Thymus (tissue), 11 donors: ENCODE results near the gene EXOC4. TPM values are rescaled to one million over a fixed set of nuclear protein-coding genes. Genes with fewer than 3 reads are reported as not detected.

Experiments used
- DNase-seq, 9 donors: peaks; one replicate each; pipeline ENCODE4 v3.0.0-alpha.2; 2013; ENCODE audit warnings: low spot score in 9 of 9, low read depth in 6 of 9, missing footprints in 1 of 9
- H3K27ac ChIP-seq, 2 donors: one replicate each; pipeline ENCODE4 v1.5.1; 2013; ENCODE audit warnings: control low read depth in 1 of 2, low read depth in 1 of 2, low read length in 1 of 2, mild to moderate bottlenecking in 1 of 2, moderate library complexity in 1 of 2
- H3K27me3 ChIP-seq, 2 donors: one replicate each; pipeline ENCODE4 v1.5.1; 2013; ENCODE audit warnings: low read length in 1 of 2; ENCODE audit not compliant: control insufficient read depth in 2 of 2, insufficient read depth in 1 of 2
- H3K36me3 ChIP-seq, 2 donors: one replicate each; pipeline ENCODE4 v1.5.1; 2013; ENCODE audit warnings: low read length in 1 of 2, mild to moderate bottlenecking in 1 of 2, moderate library complexity in 1 of 2; ENCODE audit not compliant: control insufficient read depth in 2 of 2, insufficient read depth in 2 of 2
- H3K4me1 ChIP-seq, 2 donors: one replicate each; pipeline ENCODE4 v1.5.1; 2013; ENCODE audit warnings: low read length in 2 of 2; ENCODE audit not compliant: control insufficient read depth in 2 of 2, insufficient read depth in 2 of 2
- H3K4me3 ChIP-seq, 2 donors: one replicate each; pipeline ENCODE4 v1.5.1; 2013; ENCODE audit warnings: low read length in 2 of 2, control low read depth in 1 of 2, mild to moderate bottlenecking in 1 of 2
- H3K9me3 ChIP-seq, 2 donors: one replicate each; pipeline ENCODE4 v1.5.1; 2013; ENCODE audit warnings: low read length in 1 of 2, mild to moderate bottlenecking in 1 of 2; ENCODE audit not compliant: control insufficient read depth in 2 of 2, insufficient read depth in 1 of 2
- WGBS: extraction: QIAGEN DNeasy Blood & Tissue Kit; methylation state at CpG from one replicate; pipeline ENCODE4 v1.1.7; 2013; 5-methylcytosine and 5-hydroxymethylcytosine counted together
- polyA plus RNA-seq: library from polyadenylated mRNA; stranded (reverse); fragments of 200-250 nt; gene quantifications from one replicate; pipeline ENCODE4 v1.2.3, GENCODE V29; 2013
- total RNA-seq: library from RNA; stranded (reverse); fragments of 120-200 nt; gene quantifications from one replicate; pipeline ENCODE4 v1.2.4, GENCODE V29; 2013
- donor health status: healthy.

The EXOC4 gene
- total and polyA plus RNA-seq, 2 donors, result 25.5 to 51.2 TPM

- Histone ChIP-seq H3K27ac (no peak overlapping the region), H3K36me3 (no peaks in the 10 kb centered on the region), H3K4me3 (no peak overlapping the region), H3K27me3 (no peaks in the 10 kb centered on the region), H3K9me3 (no peaks in the 10 kb centered on the region), H3K4me1 (no peaks in the 10 kb centered on the region)
- DNase-seq, result no peak
- WGBS, result 99% methylated on average over 2 of the region's 2 CpGs
Measured at GRCh38 chr7:133513608-133514007, 260.7 kb downstream of the EXOC4 start.

GRCh38 chr7:133514551-133514950 is 261.7 kb downstream of the EXOC4 start:
- no peaks in the 10 kb centered on the region for H3K27me3 ChIP-seq
- no peak overlapping the region for H3K27ac ChIP-seq
- H3K9me3 ChIP-seq, result no peaks in the 10 kb centered on the region
- H3K4me1 ChIP-seq, result no peaks in the 10 kb centered on the region
- H3K4me3 ChIP-seq, result no peak overlapping the region
- no peak for DNase-seq
- no peaks in the 10 kb centered on the region for H3K36me3 ChIP-seq

GRCh38 chr7:133517766-133518165 is 264.9 kb downstream of the EXOC4 start:
- Histone ChIP-seq H3K9me3 (no peaks in the 10 kb centered on the region), H3K4me3 (no peak overlapping the region), H3K27ac (no peak overlapping the region), H3K27me3 (no peaks in the 10 kb centered on the region), H3K4me1 (no peaks in the 10 kb centered on the region), H3K36me3 (no peaks in the 10 kb centered on the region)
- WGBS, result 99% methylated on average over 4 of the region's 4 CpGs
- no peak for DNase-seq

GRCh38 chr7:133518718-133519117 is 265.8 kb downstream of the EXOC4 start:
- no peaks in the 10 kb centered on the region for H3K4me1 ChIP-seq
- no peak overlapping the region for H3K27ac ChIP-seq
- H3K27me3 ChIP-seq, result no peaks in the 10 kb centered on the region
- 100% methylated on average over 2 of the region's 2 CpGs for whole genome bisulfite sequencing
- no peak for DNase-seq
- H3K4me3 ChIP-seq, result no peak overlapping the region
- H3K36me3 ChIP-seq, result no peaks in the 10 kb centered on the region
- H3K9me3 ChIP-seq, result no peaks in the 10 kb centered on the region

- Histone ChIP-seq H3K27ac (no peak overlapping the region), H3K4me1 (peaks cover 0 to 2% of the 10 kb centered on the region in 2 donors), H3K27me3 (no peaks in the 10 kb centered on the region), H3K36me3 (no peaks in the 10 kb centered on the region), H3K4me3 (no peak overlapping the region), H3K9me3 (no peaks in the 10 kb centered on the region)
- 99% methylated on average over 1 of the region's 1 CpG for WGBS
- DNase-seq, result no peak
Measured at GRCh38 chr7:133520248-133520647, 267.4 kb downstream of the EXOC4 start.

GRCh38 chr7:133522501-133522900 is 269.6 kb downstream of the EXOC4 start:
- H3K9me3 ChIP-seq, result no peaks in the 10 kb centered on the region
- no peak for DNase-seq
- H3K36me3 ChIP-seq, result no peaks in the 10 kb centered on the region
- WGBS, result 100% methylated on average over 2 of the region's 2 CpGs
- no peak overlapping the region for H3K4me3 ChIP-seq
- H3K27ac ChIP-seq, result no peak overlapping the region
- H3K4me1 ChIP-seq, result peaks cover 0 to 2% of the 10 kb centered on the region in 2 donors
- no peaks in the 10 kb centered on the region for H3K27me3 ChIP-seq

- no peak for DNase-seq
- Histone ChIP-seq H3K4me1 (peaks cover 0 to 2% of the 10 kb centered on the region in 2 donors), H3K27me3 (no peaks in the 10 kb centered on the region), H3K4me3 (no peak overlapping the region), H3K36me3 (no peaks in the 10 kb centered on the region), H3K27ac (no peak overlapping the region), H3K9me3 (no peaks in the 10 kb centered on the region)
- WGBS, result 84% methylated on average over 1 of the region's 1 CpG
Measured at GRCh38 chr7:133528796-133529195, 275.9 kb downstream of the EXOC4 start.

- DNase-seq, result no peak
- H3K27ac ChIP-seq, result no peak overlapping the region
- no peaks in the 10 kb centered on the region for H3K36me3 ChIP-seq
Measured at GRCh38 chr7:133529861-133530260, 277.0 kb downstream of the EXOC4 start.

GRCh38 chr7:133530682-133531081 is 277.8 kb downstream of the EXOC4 start:
- over 99% methylated on average over 4 of the region's 4 CpGs for WGBS

More at GRCh38 chr7:133529861-133530260, 277.0 kb downstream of the EXOC4 start:
- WGBS, result 96% methylated on average over 4 of the region's 4 CpGs
- Histone ChIP-seq H3K4me1 (peaks cover 0 to 2% of the 10 kb centered on the region in 2 donors), H3K27me3 (no peaks in the 10 kb centered on the region), H3K4me3 (no peak overlapping the region), H3K9me3 (no peaks in the 10 kb centered on the region)

GRCh38 chr7:133534816-133535215 is 281.9 kb downstream of the EXOC4 start:
- Histone ChIP-seq H3K36me3 (no peaks in the 10 kb centered on the region), H3K27ac (no peak overlapping the region), H3K4me1 (no peaks in the 10 kb centered on the region), H3K9me3 (no peaks in the 10 kb centered on the region), H3K27me3 (no peaks in the 10 kb centered on the region), H3K4me3 (no peak overlapping the region)
- 97% methylated on average over 5 of the region's 5 CpGs for WGBS
- DNase-seq, result no peak

More at GRCh38 chr7:133530682-133531081, 277.8 kb downstream of the EXOC4 start:
- Histone ChIP-seq H3K27ac (no peak overlapping the region), H3K4me1 (no peaks in the 10 kb centered on the region), H3K9me3 (no peaks in the 10 kb centered on the region), H3K4me3 (no peak overlapping the region), H3K36me3 (no peaks in the 10 kb centered on the region), H3K27me3 (no peaks in the 10 kb centered on the region)
- DNase-seq, result no peak
